ENCODE results near the gene IL17B.
A peak's percentile ranks its signal among the peaks of the same experiment; 100 is the strongest.
"Not testable (repeated sequence)": the region's sequence is repeated elsewhere in the genome, so short reads cannot be mapped to it uniquely, and the experiment has no call there.

Gene IL17B

DNA sequence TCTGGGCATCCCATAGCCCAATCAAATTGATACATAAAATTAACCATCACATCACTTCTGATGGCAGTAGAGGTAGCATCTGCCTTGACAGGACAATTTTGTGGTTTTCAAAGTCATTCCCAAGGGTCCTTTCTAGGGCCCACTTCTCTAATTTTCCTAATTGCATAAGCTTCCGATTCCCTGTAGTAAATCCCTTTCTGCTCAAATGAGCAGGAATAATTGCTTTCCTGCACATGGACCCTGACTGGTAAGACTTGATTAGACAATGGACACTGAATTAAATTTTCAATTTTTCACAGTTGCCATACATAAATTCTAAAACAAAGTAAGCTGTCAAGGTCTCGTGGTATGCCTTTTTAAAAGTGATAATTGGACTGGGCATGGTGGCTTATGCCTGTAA lies 22.0 kb upstream of the IL17B start:
- H3K9ac ChIP-seq (ENCODE audit: low read length in 5 of 5) = no peak overlapping the region
- no peaks in the 10 kb centered on the region for H3K9me3 ChIP-seq (ENCODE audit: control insufficient read depth in 5 of 5, low read length in 5 of 5)
- H3K36me3 ChIP-seq (ENCODE audit: control insufficient read depth in 5 of 5, insufficient read depth in 5 of 5, low read length in 5 of 5) = no peaks in the 10 kb centered on the region
- no peak overlapping the region for H3K27ac ChIP-seq (ENCODE audit: low read depth, low read length)
- H3K27me3 ChIP-seq (ENCODE audit: control insufficient read depth in 5 of 5, insufficient read depth in 4 of 5, low read length in 5 of 5) = peaks cover 0 to under 1% (median 0%) of the 10 kb centered on the region in 5 donors
- H3K4me3 ChIP-seq (ENCODE audit: low read depth in 1 of 5, low read length in 5 of 5) = no peak overlapping the region
- peaks cover 7 to 38% (median 28%) of the 10 kb centered on the region in 5 donors for H3K4me1 ChIP-seq (ENCODE audit: control insufficient read depth in 5 of 5, insufficient read depth in 5 of 5, low read length in 5 of 5)

GRCh38 chr5:149400304-149400703 lies 21.2 kb upstream of the IL17B start:
- Histone ChIP-seq H3K27ac (ENCODE audit: low read depth, low read length) (peak overlapping the region; percentile 9), H3K4me1 (ENCODE audit: control insufficient read depth in 5 of 5, insufficient read depth in 5 of 5, low read length in 5 of 5) (peaks cover 7 to 30% (median 20%) of the 10 kb centered on the region in 5 donors), H3K9me3 (ENCODE audit: control insufficient read depth in 5 of 5, low read length in 5 of 5) (no peaks in the 10 kb centered on the region), H3K9ac (ENCODE audit: low read length in 5 of 5) (no peak overlapping the region), H3K27me3 (ENCODE audit: control insufficient read depth in 5 of 5, insufficient read depth in 4 of 5, low read length in 5 of 5) (no peaks in the 10 kb centered on the region), H3K36me3 (ENCODE audit: control insufficient read depth in 5 of 5, insufficient read depth in 5 of 5, low read length in 5 of 5) (no peaks in the 10 kb centered on the region), H3K4me3 (ENCODE audit: low read depth in 1 of 5, low read length in 5 of 5) (no peak overlapping the region)

DNA sequence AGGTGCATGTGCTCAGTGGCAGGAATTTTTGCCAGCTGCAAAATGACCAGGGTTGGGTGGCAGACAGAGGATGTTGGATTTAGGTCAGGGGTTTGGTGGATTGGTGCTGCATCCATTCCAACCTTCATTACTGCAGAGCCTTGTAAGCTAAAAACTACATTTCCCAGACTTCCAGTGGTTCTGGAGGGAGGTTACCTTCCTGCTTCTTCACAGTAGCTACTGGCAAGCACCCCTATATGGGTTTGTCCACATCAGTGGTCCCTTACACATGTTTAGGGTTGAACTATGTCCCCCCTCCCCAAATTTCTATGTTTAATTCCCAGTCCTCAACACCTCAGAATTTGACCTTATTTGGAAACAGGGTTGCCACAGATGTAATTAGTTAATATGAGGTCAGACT lies 20.7 kb upstream of the IL17B start:
- H3K4me3 ChIP-seq (ENCODE audit: low read depth in 1 of 5, low read length in 5 of 5) = no peak overlapping the region
- no peak overlapping the region for H3K27ac ChIP-seq (ENCODE audit: low read depth, low read length)
- H3K27me3 ChIP-seq (ENCODE audit: control insufficient read depth in 5 of 5, insufficient read depth in 4 of 5, low read length in 5 of 5) = no peaks in the 10 kb centered on the region
- no peaks in the 10 kb centered on the region for H3K36me3 ChIP-seq (ENCODE audit: control insufficient read depth in 5 of 5, insufficient read depth in 5 of 5, low read length in 5 of 5)
- no peak overlapping the region for H3K9ac ChIP-seq (ENCODE audit: low read length in 5 of 5)
- H3K4me1 ChIP-seq (ENCODE audit: control insufficient read depth in 5 of 5, insufficient read depth in 5 of 5, low read length in 5 of 5) = peaks cover 7 to 25% (median 17%) of the 10 kb centered on the region in 5 donors
- no peaks in the 10 kb centered on the region for H3K9me3 ChIP-seq (ENCODE audit: control insufficient read depth in 5 of 5, low read length in 5 of 5)

DNA sequence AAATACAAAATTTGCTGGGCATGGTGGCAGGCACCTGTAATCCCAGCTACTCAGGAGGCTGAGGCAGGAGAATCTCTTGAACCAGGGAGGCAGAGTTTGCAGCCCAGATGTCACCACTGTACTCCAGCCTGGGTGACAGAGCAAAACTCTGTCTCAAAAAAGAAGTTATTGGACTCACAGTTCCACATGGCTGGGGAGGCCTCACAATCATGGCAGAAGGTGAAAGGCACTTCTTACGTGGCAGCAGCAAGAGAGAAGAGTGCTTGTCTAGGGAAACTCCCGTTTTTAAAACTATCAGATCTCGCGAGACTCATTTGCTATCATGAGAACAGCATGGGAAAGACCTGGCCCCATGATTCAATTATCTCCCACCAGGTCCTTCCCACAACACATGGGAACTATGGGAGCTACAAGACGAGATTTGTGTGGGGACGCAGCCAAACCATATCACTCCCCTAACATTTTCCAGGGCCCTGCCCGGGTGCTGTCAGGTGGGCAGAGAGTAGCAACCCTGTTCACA lies 19.7 kb upstream of the IL17B start:
- not testable (repeated sequence) for H3K36me3 ChIP-seq (ENCODE audit: control insufficient read depth in 5 of 5, insufficient read depth in 5 of 5, low read length in 5 of 5); H3K9ac ChIP-seq (ENCODE audit: low read length in 5 of 5); H3K27me3 ChIP-seq (ENCODE audit: control insufficient read depth in 5 of 5, insufficient read depth in 4 of 5, low read length in 5 of 5); H3K4me3 ChIP-seq (ENCODE audit: low read depth in 1 of 5, low read length in 5 of 5); H3K27ac ChIP-seq (ENCODE audit: low read depth, low read length); H3K9me3 ChIP-seq (ENCODE audit: control insufficient read depth in 5 of 5, low read length in 5 of 5)
- peaks cover 4 to 20% (median 17%) of the 10 kb centered on the region in 5 donors for H3K4me1 ChIP-seq (ENCODE audit: control insufficient read depth in 5 of 5, insufficient read depth in 5 of 5, low read length in 5 of 5)

- H3K27ac ChIP-seq (ENCODE audit: low read depth, low read length) = peak overlapping the region; percentile 60
- no peak overlapping the region for H3K4me3 ChIP-seq (ENCODE audit: low read depth in 1 of 5, low read length in 5 of 5)
- no peaks in the 10 kb centered on the region for H3K36me3 ChIP-seq (ENCODE audit: control insufficient read depth in 5 of 5, insufficient read depth in 5 of 5, low read length in 5 of 5)
- no peaks in the 10 kb centered on the region for H3K27me3 ChIP-seq (ENCODE audit: control insufficient read depth in 5 of 5, insufficient read depth in 4 of 5, low read length in 5 of 5)
- peak overlapping the region in 1 of 5 donors; percentile 36 for H3K9ac ChIP-seq (ENCODE audit: low read length in 5 of 5)
- no peaks in the 10 kb centered on the region for H3K9me3 ChIP-seq (ENCODE audit: control insufficient read depth in 5 of 5, low read length in 5 of 5)
- H3K4me1 ChIP-seq (ENCODE audit: control insufficient read depth in 5 of 5, insufficient read depth in 5 of 5, low read length in 5 of 5) = peaks cover 4 to 20% (median 17%) of the 10 kb centered on the region in 5 donors
Observed at GRCh38 chr5:149397530-149397929, 18.4 kb upstream of the IL17B start.

DNA sequence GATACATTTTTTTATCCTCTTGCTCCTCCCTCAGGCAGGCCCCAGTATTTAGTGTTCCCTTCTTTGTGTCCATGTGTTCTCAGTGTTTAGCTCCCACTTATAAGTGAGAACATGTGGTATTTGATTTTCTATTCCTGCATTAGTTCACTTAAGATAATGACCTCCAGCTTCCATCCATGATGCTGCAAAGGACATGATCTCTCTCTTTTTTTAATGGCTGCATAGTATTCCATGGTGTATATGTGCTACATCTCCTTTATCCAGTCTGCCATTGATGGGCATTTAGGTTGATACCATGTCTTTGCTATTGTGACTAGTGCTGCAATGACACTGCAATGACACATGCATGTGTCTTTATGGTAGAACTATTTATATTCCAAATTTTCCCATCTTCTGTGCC lies 15.9 kb upstream of the IL17B start:
- not testable (repeated sequence) for H3K36me3 ChIP-seq (ENCODE audit: control insufficient read depth in 5 of 5, insufficient read depth in 5 of 5, low read length in 5 of 5); H3K9me3 ChIP-seq (ENCODE audit: control insufficient read depth in 5 of 5, low read length in 5 of 5); H3K4me3 ChIP-seq (ENCODE audit: low read depth in 1 of 5, low read length in 5 of 5); H3K27ac ChIP-seq (ENCODE audit: low read depth, low read length); H3K27me3 ChIP-seq (ENCODE audit: control insufficient read depth in 5 of 5, insufficient read depth in 4 of 5, low read length in 5 of 5); H3K9ac ChIP-seq (ENCODE audit: low read length in 5 of 5)
- H3K4me1 ChIP-seq (ENCODE audit: control insufficient read depth in 5 of 5, insufficient read depth in 5 of 5, low read length in 5 of 5) = peaks cover 0 to 12% (median 8%) of the 10 kb centered on the region in 5 donors

GRCh38 chr5:149392718-149393117 lies 13.6 kb upstream of the IL17B start:
- H3K27me3 ChIP-seq (ENCODE audit: control insufficient read depth in 5 of 5, insufficient read depth in 4 of 5, low read length in 5 of 5) = no peaks in the 10 kb centered on the region
- no peak overlapping the region for H3K27ac ChIP-seq (ENCODE audit: low read depth, low read length)
- H3K9ac ChIP-seq (ENCODE audit: low read length in 5 of 5) = no peak overlapping the region
- peaks cover 2 to 13% (median 7%) of the 10 kb centered on the region in 5 donors for H3K4me1 ChIP-seq (ENCODE audit: control insufficient read depth in 5 of 5, insufficient read depth in 5 of 5, low read length in 5 of 5)
- no peak overlapping the region for H3K4me3 ChIP-seq (ENCODE audit: low read depth in 1 of 5, low read length in 5 of 5)
- no peaks in the 10 kb centered on the region for H3K9me3 ChIP-seq (ENCODE audit: control insufficient read depth in 5 of 5, low read length in 5 of 5)
- H3K36me3 ChIP-seq (ENCODE audit: control insufficient read depth in 5 of 5, insufficient read depth in 5 of 5, low read length in 5 of 5) = no peaks in the 10 kb centered on the region

- Histone ChIP-seq H3K27me3 (ENCODE audit: control insufficient read depth in 5 of 5, insufficient read depth in 4 of 5, low read length in 5 of 5) (peaks cover 0 to 4% (median 0%) of the 10 kb centered on the region in 5 donors), H3K9me3 (ENCODE audit: control insufficient read depth in 5 of 5, low read length in 5 of 5) (no peaks in the 10 kb centered on the region), H3K27ac (ENCODE audit: low read depth, low read length) (no peak overlapping the region), H3K9ac (ENCODE audit: low read length in 5 of 5) (no peak overlapping the region), H3K4me3 (ENCODE audit: low read depth in 1 of 5, low read length in 5 of 5) (no peak overlapping the region), H3K36me3 (ENCODE audit: control insufficient read depth in 5 of 5, insufficient read depth in 5 of 5, low read length in 5 of 5) (no peaks in the 10 kb centered on the region), H3K4me1 (ENCODE audit: control insufficient read depth in 5 of 5, insufficient read depth in 5 of 5, low read length in 5 of 5) (peaks cover 5 to 24% (median 17%) of the 10 kb centered on the region in 5 donors)
Observed at GRCh38 chr5:149391524-149391923, 12.4 kb upstream of the IL17B start.

- not testable (repeated sequence) for H3K27ac ChIP-seq (ENCODE audit: low read depth, low read length); H3K4me3 ChIP-seq (ENCODE audit: low read depth in 1 of 5, low read length in 5 of 5); H3K9me3 ChIP-seq (ENCODE audit: control insufficient read depth in 5 of 5, low read length in 5 of 5); H3K36me3 ChIP-seq (ENCODE audit: control insufficient read depth in 5 of 5, insufficient read depth in 5 of 5, low read length in 5 of 5); H3K9ac ChIP-seq (ENCODE audit: low read length in 5 of 5); H3K27me3 ChIP-seq (ENCODE audit: control insufficient read depth in 5 of 5, insufficient read depth in 4 of 5, low read length in 5 of 5)
- H3K4me1 ChIP-seq (ENCODE audit: control insufficient read depth in 5 of 5, insufficient read depth in 5 of 5, low read length in 5 of 5) = peaks cover 7 to 28% (median 19%) of the 10 kb centered on the region in 5 donors
Observed at GRCh38 chr5:149391076-149391475, 12.0 kb upstream of the IL17B start.

GRCh38 chr5:149389552-149390495 lies 10.7 kb upstream of the IL17B start:
- no peak overlapping the region for H3K9ac ChIP-seq (ENCODE audit: low read length in 5 of 5)
- no peak overlapping the region for H3K27ac ChIP-seq (ENCODE audit: low read depth, low read length)
- H3K9me3 ChIP-seq (ENCODE audit: control insufficient read depth in 5 of 5, low read length in 5 of 5) = no peaks in the 10 kb centered on the region
- H3K27me3 ChIP-seq (ENCODE audit: control insufficient read depth in 5 of 5, insufficient read depth in 4 of 5, low read length in 5 of 5) = peaks cover 0 to 4% (median 0%) of the 10 kb centered on the region in 5 donors
- H3K36me3 ChIP-seq (ENCODE audit: control insufficient read depth in 5 of 5, insufficient read depth in 5 of 5, low read length in 5 of 5) = no peaks in the 10 kb centered on the region
- peaks cover 7 to 38% (median 25%) of the 10 kb centered on the region in 5 donors for H3K4me1 ChIP-seq (ENCODE audit: control insufficient read depth in 5 of 5, insufficient read depth in 5 of 5, low read length in 5 of 5)
- H3K4me3 ChIP-seq (ENCODE audit: low read depth in 1 of 5, low read length in 5 of 5) = no peak overlapping the region
